DOHH2 (cell line): ENCODE data around the gene MLLT3.

ENCODE experiments used
- H3F3A ChIP-seq: fragments of 200-600 bp; sonication (generic), shearing (Covaris generic); 2 replicates; pipeline ENCODE4 v1.6.0; 2016; ENCODE audit warnings: antibody characterized with exemption, mild to moderate bottlenecking; ENCODE audit not compliant: control insufficient read depth, insufficient read depth
- H3K27ac ChIP-seq: fragments of 200-600 bp; sonication (generic); 2 replicates; pipeline ENCODE4 v1.5.1; 2014; ENCODE audit warnings: low read depth, mild to moderate bottlenecking, low read length, moderate library complexity
- H3K27me3 ChIP-seq: fragments of 200-600 bp; sonication (generic); 2 replicates; pipeline ENCODE4 v1.6.1; 2014; ENCODE audit warnings: mild to moderate bottlenecking, low read length, mixed read lengths; ENCODE audit not compliant: control insufficient read depth
- H3K36me3 ChIP-seq: fragments of 200-600 bp; sonication (generic); 2 replicates; pipeline ENCODE4 v1.6.1; 2014; ENCODE audit warnings: mild to moderate bottlenecking, low read length, moderate library complexity, mixed read lengths; ENCODE audit not compliant: control insufficient read depth
- H3K4me1 ChIP-seq: fragments of 200-600 bp; sonication (generic); 2 replicates; pipeline ENCODE4 v1.6.1; 2014; ENCODE audit warnings: mild to moderate bottlenecking, low read length, mixed read lengths; ENCODE audit not compliant: control insufficient read depth
- H3K4me2 ChIP-seq: fragments of 200-600 bp; sonication (generic); 2 replicates; pipeline ENCODE4 v1.6.0; 2014; ENCODE audit warnings: mild to moderate bottlenecking, low read length, moderate library complexity
- H3K4me3 ChIP-seq: fragments of 200-600 bp; sonication (generic); 2 replicates; pipeline ENCODE4 v1.5.1; 2014; ENCODE audit warnings: mild to moderate bottlenecking, low read length, mixed read lengths
- H3K79me2 ChIP-seq: fragments of 200-600 bp; sonication (generic); 2 replicates; pipeline ENCODE4 v1.6.1; 2014; ENCODE audit warnings: mild to moderate bottlenecking, low read length, mixed read lengths; ENCODE audit not compliant: control insufficient read depth
- H3K9me2 ChIP-seq: fragments of 200-600 bp; sonication (generic); replicated peaks from 2 replicates; pipeline ENCODE4 v1.6.1; 2014; ENCODE audit warnings: mild to moderate bottlenecking, low read length, mixed read lengths; ENCODE audit not compliant: control insufficient read depth
- H3K9me3 ChIP-seq: fragments of 200-600 bp; sonication (generic); 2 replicates; pipeline ENCODE4 v1.6.1; 2014; ENCODE audit warnings: antibody characterized with exemption, low read length, mixed read lengths; ENCODE audit not compliant: control insufficient read depth, insufficient read depth
- H4K20me1 ChIP-seq: fragments of 200-600 bp; sonication (generic); 2 replicates; pipeline ENCODE4 v1.6.0; 2014; ENCODE audit warnings: low read depth, mild to moderate bottlenecking, antibody characterized with exemption, low read length, moderate library complexity; ENCODE audit not compliant: control insufficient read depth, insufficient read depth
- CTCF ChIP-seq: fragments of 200-600 bp; sonication (generic); IDR thresholded peaks from one replicate; pipeline ENCODE4 v1.5.1; 2014; ENCODE audit warnings: antibody characterized with exemption, mild to moderate bottlenecking, low read depth, low read length; ENCODE audit not compliant: poor library complexity, severe bottlenecking
- EZH2phosphoT487 ChIP-seq: fragments of 200-600 bp; sonication (generic); IDR thresholded peaks from 2 replicates; pipeline ENCODE4 v1.6.1; 2017; ENCODE audit warnings: borderline replicate concordance, mild to moderate bottlenecking, antibody characterized with exemption, low read length, moderate library complexity, mixed read lengths

The MLLT3 gene

GRCh38 chr9:20570087-20570486 lies 52.2 kb downstream of the MLLT3 start:
- H3K4me2 ChIP-seq, result no peak overlapping the region
- no peaks in the 10 kb centered on the region for H3F3A ChIP-seq
- TF ChIP-seq CTCF (no peak), EZH2phosphoT487 (no peak)
- no peaks in the 10 kb centered on the region for H3K9me2 ChIP-seq
- no peaks in the 10 kb centered on the region for H3K36me3 ChIP-seq
- no peaks in the 10 kb centered on the region for H3K27me3 ChIP-seq
- H3K4me3 ChIP-seq, result no peak overlapping the region
- H4K20me1 ChIP-seq, result no peaks in the 10 kb centered on the region
- H3K4me1 ChIP-seq, result no peaks in the 10 kb centered on the region
- H3K9me3 ChIP-seq, result no peaks in the 10 kb centered on the region
- no peak overlapping the region for H3K27ac ChIP-seq
- no peaks in the 10 kb centered on the region for H3K79me2 ChIP-seq

GRCh38 chr9:20569525-20569924 lies 52.8 kb downstream of the MLLT3 start:
- TF ChIP-seq EZH2phosphoT487 (no peak), CTCF (no peak)
- Histone ChIP-seq H3K79me2 (no peaks in the 10 kb centered on the region), H3K27ac (no peak overlapping the region)

GRCh38 chr9:20568400-20568799 lies 53.9 kb downstream of the MLLT3 start:
- Histone ChIP-seq H4K20me1 (no peaks in the 10 kb centered on the region), H3K4me2 (no peak overlapping the region), H3K27ac (no peak overlapping the region), H3K4me1 (no peaks in the 10 kb centered on the region), H3F3A (no peaks in the 10 kb centered on the region), H3K27me3 (no peaks in the 10 kb centered on the region), H3K79me2 (no peaks in the 10 kb centered on the region), H3K36me3 (no peaks in the 10 kb centered on the region), H3K9me2 (no peaks in the 10 kb centered on the region), H3K9me3 (no peaks in the 10 kb centered on the region), H3K4me3 (no peak overlapping the region)
- TF ChIP-seq EZH2phosphoT487, result no peak
- TF ChIP-seq CTCF, result no peak

More at GRCh38 chr9:20569525-20569924, 52.8 kb downstream of the MLLT3 start:
- Histone ChIP-seq H3K4me1 (no peaks in the 10 kb centered on the region), H3F3A (no peaks in the 10 kb centered on the region), H3K36me3 (no peaks in the 10 kb centered on the region), H3K9me2 (no peaks in the 10 kb centered on the region), H3K4me2 (no peak overlapping the region), H4K20me1 (no peaks in the 10 kb centered on the region), H3K27me3 (no peaks in the 10 kb centered on the region), H3K4me3 (no peak overlapping the region), H3K9me3 (no peaks in the 10 kb centered on the region)

- Histone ChIP-seq H3K4me3 (no peak overlapping the region), H4K20me1 (no peaks in the 10 kb centered on the region), H3K36me3 (no peaks in the 10 kb centered on the region), H3K4me2 (no peak overlapping the region), H3K9me3 (no peaks in the 10 kb centered on the region), H3K27me3 (no peaks in the 10 kb centered on the region), H3K4me1 (no peaks in the 10 kb centered on the region), H3F3A (no peaks in the 10 kb centered on the region), H3K9me2 (no peaks in the 10 kb centered on the region), H3K27ac (no peak overlapping the region), H3K79me2 (no peaks in the 10 kb centered on the region)
- TF ChIP-seq EZH2phosphoT487 (no peak), CTCF (no peak)
Measured at GRCh38 chr9:20566401-20566800, 55.9 kb downstream of the MLLT3 start.
